B cell (primary cell): ENCODE results near the gene MYT1. TPM values are rescaled to one million over a fixed set of nuclear protein-coding genes. Genes with fewer than 3 reads are reported as not detected.

Experiments
- ATAC-seq: fragments of 200-7000 bp; cut with Tn5 transposase; one replicate; pipeline ENCODE4 v1.10.0; 2021; ENCODE audit warnings: low read depth, mild to moderate bottlenecking, moderate number of reproducible peaks, moderate library complexity
- CTCF ChIA-PET: fragments of 350-600 bp; sonication (Branson Sonifier 250); formaldehyde crosslinking; loops from one replicate; lab custom pipeline; 2021; ENCODE audit warnings: antibody characterized with exemption, inconsistent platforms; lab: Charles Lee
- POLR2A ChIA-PET: fragments of 350-600 bp; sonication (Branson Sonifier 250); formaldehyde crosslinking; loops from one replicate; lab custom pipeline; 2021; ENCODE audit warnings: antibody characterized with exemption; lab: Charles Lee
- DNase-seq: peaks from one replicate; pipeline ENCODE4 v3.0.0; 2013
- H2AFZ ChIP-seq: 2 replicates; pipeline ENCODE4 v1.6.1; 2012; ENCODE audit warnings: mild to moderate bottlenecking, low read depth, low read length; ENCODE audit not compliant: insufficient read depth, poor library complexity, severe bottlenecking
- H3K27ac ChIP-seq, 2 donors: 1 replicate in 1 of 2; 2 replicates in 1 of 2; pipeline ENCODE4 v1.5.1; 2012 to 2013; ENCODE audit warnings: low read length in 2 of 2, mild to moderate bottlenecking in 2 of 2, moderate library complexity in 1 of 2
- H3K27me3 ChIP-seq, 4 experiments: fragments of 200-600 bp in 1 of 4; sonication (generic) in 1 of 4; replicated peaks in 1 of 4; 1 replicate in 2 of 4; 2 replicates in 2 of 4; pipeline versions ENCODE4 v1.6.1 to v1.7.0; 2013 to 2016; ENCODE audit warnings: low read length in 3 of 4, mild to moderate bottlenecking in 2 of 4, mixed read lengths in 1 of 4, moderate library complexity in 1 of 4; ENCODE audit not compliant: insufficient read depth in 4 of 4, control insufficient read depth in 3 of 4; ENCODE audit errors: control extremely low read depth in 1 of 4
- H3K36me3 ChIP-seq, 2 experiments: replicated peaks in 1 of 2; 1 replicate in 1 of 2; 2 replicates in 1 of 2; pipeline versions ENCODE4 v1.6.1 to v1.7.1; 2013; ENCODE audit warnings: low read length in 1 of 2; ENCODE audit not compliant: insufficient read depth in 2 of 2, control insufficient read depth in 1 of 2; ENCODE audit errors: control extremely low read depth in 1 of 2, extremely low read depth in 1 of 2
- H3K4me1 ChIP-seq, 2 donors: fragments of 200-600 bp in 1 of 2; sonication (generic) in 1 of 2; 1 replicate in 1 of 2; 2 replicates in 1 of 2; pipeline versions ENCODE4 v1.5.1 to v1.6.1; 2013 to 2017; ENCODE audit warnings: low read length in 2 of 2; ENCODE audit not compliant: control insufficient read depth in 2 of 2, insufficient read depth in 2 of 2
- H3K4me2 ChIP-seq: replicated peaks from 2 replicates; pipeline ENCODE3; 2012; ENCODE audit warnings: mild to moderate bottlenecking, low read depth, low read length; ENCODE audit not compliant: poor library complexity, severe bottlenecking
- H3K4me3 ChIP-seq, 5 experiments: fragments of 200-600 bp in 1 of 5; sonication (generic) in 1 of 5; 1 replicate in 3 of 5; 2 replicates in 2 of 5; pipeline versions ENCODE4 v1.5.1 to v1.7.0; 2011 to 2016; ENCODE audit warnings: low read length in 4 of 5, mild to moderate bottlenecking in 4 of 5, low read depth in 2 of 5, control low read depth in 1 of 5, moderate library complexity in 1 of 5; ENCODE audit not compliant: insufficient read depth in 1 of 5; ENCODE audit errors: control extremely low read depth in 1 of 5, extremely low read depth in 1 of 5
- H3K79me2 ChIP-seq: fragments of 200-600 bp; sonication (generic); one replicate; pipeline ENCODE4 v1.6.0; 2016; ENCODE audit warnings: low read length; ENCODE audit not compliant: control insufficient read depth, insufficient read depth
- H3K9ac ChIP-seq: fragments of 200-600 bp; sonication (generic); 2 replicates; pipeline ENCODE4 v1.6.1; 2017; ENCODE audit warnings: mild to moderate bottlenecking, low read length, moderate library complexity
- H3K9me3 ChIP-seq, 3 donors: one replicate each; pipeline versions ENCODE4 v1.6.1 to v1.7.1; 2013; ENCODE audit warnings: low read length in 2 of 3; ENCODE audit not compliant: control insufficient read depth in 2 of 3, insufficient read depth in 1 of 3; ENCODE audit errors: control extremely low read depth in 1 of 3
- H4K20me1 ChIP-seq: 2 replicates; pipeline ENCODE4 v1.6.0; 2012; ENCODE audit warnings: mild to moderate bottlenecking, low read length; ENCODE audit not compliant: insufficient read depth, control insufficient read depth, poor library complexity, severe bottlenecking
- H3K27ac Mint-ChIP-seq: one replicate; pipeline ENCODE4 v1.8.0; 2021; ENCODE audit warnings: mixed read lengths
- H3K27me3 Mint-ChIP-seq: one replicate; pipeline ENCODE4 v1.8.0; 2021; ENCODE audit warnings: mixed read lengths
- H3K4me1 Mint-ChIP-seq: one replicate; pipeline ENCODE4 v1.8.0; 2021; ENCODE audit warnings: mixed read lengths
- H3K4me3 Mint-ChIP-seq: one replicate; pipeline ENCODE4 v1.8.0; 2021; ENCODE audit warnings: mixed read lengths
- H3K9me3 Mint-ChIP-seq: one replicate; pipeline ENCODE4 v1.8.0; 2022; ENCODE audit warnings: mixed read lengths; ENCODE audit not compliant: insufficient read depth
- CTCF ChIP-seq: fragments of 200-600 bp; IDR thresholded peaks from one replicate; pipeline ENCODE4 v1.8.0; 2022; ENCODE audit warnings: antibody characterized with exemption, mild to moderate bottlenecking
- EZH2 ChIP-seq: IDR thresholded peaks from 2 replicates; pipeline ENCODE4 v1.6.1; 2012; ENCODE audit warnings: borderline replicate concordance, low read depth, mild to moderate bottlenecking, moderate library complexity, low read length; ENCODE audit not compliant: insufficient read depth, poor library complexity, severe bottlenecking
- WGBS: methylation state at CpG from one replicate; pipeline ENCODE4 v1.1.5; 2013; ENCODE audit warnings: missing lambda C conversion rate; ENCODE audit not compliant: insufficient coverage; 5-methylcytosine and 5-hydroxymethylcytosine counted together
- intact Hi-C: fragments of 100-400 bp; cut with micrococcal nuclease; formaldehyde crosslinking; loops from one replicate; pipeline ENCODE4 v1.10.0; 2022
- polyA plus RNA-seq: library from polyadenylated mRNA; depleted of rRNA; stranded (reverse); fragments of >200 nt; gene quantifications from 2 replicates; pipeline ENCODE4 v1.2.3, GENCODE V29; 2012
- total RNA-seq, 2 donors: library from RNA; stranded (reverse); fragments of 120-200 nt in 1 of 2; gene quantifications; 1 replicate in 1 of 2; 2 replicates in 1 of 2; pipeline versions ENCODE4 v1.2.3 to v1.2.4, GENCODE V29; 2013 to 2022

The MYT1 gene
- total and polyA plus RNA-seq, 2 donors (not counting 1 experiment from before 2014, with no cell fraction given) = 0.49 to 42.2 TPM

- Histone ChIP-seq H3K27ac (no peak overlapping the region), H3K4me3 (no peak overlapping the region), H3K4me1 (no peaks in the 10 kb centered on the region), H3K27me3 (peaks cover 0 to 6% (median 3%) of the 10 kb centered on the region in 4 experiments), H3K36me3 (no peaks in the 10 kb centered on the region), H3K79me2 (no peaks in the 10 kb centered on the region), H3K9me3 (no peaks in the 10 kb centered on the region), H3K4me2 (no peak overlapping the region), H4K20me1 (no peaks in the 10 kb centered on the region), H3K9ac (no peak overlapping the region), H2AFZ (no peak overlapping the region)
- H3K4me3 Mint-ChIP-seq = no peak overlapping the region
- CTCF ChIA-PET = no interaction called here
- H3K27me3 Mint-ChIP-seq = peaks cover 36% of the 10 kb centered on the region
- ATAC-seq (no peak), DNase-seq (no peak)
- H3K27ac Mint-ChIP-seq = no peak overlapping the region
- POLR2A ChIA-PET = no interaction called here
- no peaks in the 10 kb centered on the region for H3K4me1 Mint-ChIP-seq
- 96% methylated on average over 11 of the region's 15 CpGs for WGBS
- TF ChIP-seq EZH2 (no peak), CTCF (no peak)
- intact Hi-C loops = no loop called here
- no peaks in the 10 kb centered on the region for H3K9me3 Mint-ChIP-seq
Measured at GRCh38 chr20:64196309-64196708, 32.1 kb downstream of the MYT1 start.

GRCh38 chr20:64196847-64197306 lies 32.6 kb downstream of the MYT1 start:
- no peaks in the 10 kb centered on the region for H3K4me1 ChIP-seq
- ChIA-PET POLR2A (no interaction called here), CTCF (no interaction called here)
- Mint-ChIP-seq H3K27ac (no peak overlapping the region), H3K27me3 (peaks cover 35% of the 10 kb centered on the region), H3K9me3 (no peaks in the 10 kb centered on the region), H3K4me3 (no peak overlapping the region), H3K4me1 (no peaks in the 10 kb centered on the region)
- ATAC-seq (no peak), DNase-seq (no peak)
- TF ChIP-seq EZH2 (no peak), CTCF (no peak)
- no peaks in the 10 kb centered on the region for H4K20me1 ChIP-seq
- H3K79me2 ChIP-seq = no peaks in the 10 kb centered on the region
- H3K27me3 ChIP-seq = peaks cover 0 to 6% (median 3%) of the 10 kb centered on the region in 4 experiments
- no peak overlapping the region for H2AFZ ChIP-seq
- no peak overlapping the region for H3K9ac ChIP-seq
- no peak overlapping the region for H3K27ac ChIP-seq
- H3K4me2 ChIP-seq = no peak overlapping the region
- H3K9me3 ChIP-seq = no peaks in the 10 kb centered on the region
- H3K4me3 ChIP-seq = no peak overlapping the region
- intact Hi-C loops = no loop called here
- H3K36me3 ChIP-seq = no peaks in the 10 kb centered on the region
- WGBS = 95% methylated on average over 5 of the region's 11 CpGs
